GM12892 (cell line): ENCODE results near the gene SEMA6D.

Source experiments
- POLR2A ChIP-seq: IDR thresholded peaks from 2 replicates; pipeline ENCODE4 v1.6.1; 2011; ENCODE audit warnings: low read depth, low read length, control low read depth
- POLR2AphosphoS5 ChIP-seq: IDR thresholded peaks from 2 replicates; pipeline ENCODE4 v1.6.1; 2011; ENCODE audit warnings: low read depth, low read length, control low read depth
- TAF1 ChIP-seq: IDR thresholded peaks from 2 replicates; pipeline ENCODE4 v1.6.1; 2011; ENCODE audit warnings: low read depth, mild to moderate bottlenecking, control low read depth, low read length, borderline replicate concordance

DNA sequence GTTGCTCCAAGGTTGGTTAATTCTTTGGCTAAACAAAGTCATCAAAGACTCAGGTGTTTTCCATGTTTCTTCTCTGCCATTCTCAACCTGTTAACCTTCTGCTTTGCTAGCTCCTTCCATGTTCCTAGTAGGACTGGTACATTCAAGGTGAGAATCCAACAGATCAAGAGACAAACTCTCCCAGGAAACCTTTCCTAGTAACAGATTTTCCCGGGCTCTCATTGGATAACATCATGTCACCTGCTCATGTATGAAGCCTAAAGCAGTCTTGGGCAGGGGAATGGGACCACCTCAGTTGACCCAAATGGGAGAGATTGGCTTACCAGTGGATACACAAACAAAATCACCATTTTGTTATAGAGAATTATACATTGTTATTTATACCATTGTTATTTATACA, 14.9 kb downstream of the SEMA6D start:
- no peak for TF ChIP-seq TAF1
- no peak for TF ChIP-seq POLR2A
- TF ChIP-seq POLR2AphosphoS5, result no peak
